ENCODE data around the gene FAM43A.

DNA sequence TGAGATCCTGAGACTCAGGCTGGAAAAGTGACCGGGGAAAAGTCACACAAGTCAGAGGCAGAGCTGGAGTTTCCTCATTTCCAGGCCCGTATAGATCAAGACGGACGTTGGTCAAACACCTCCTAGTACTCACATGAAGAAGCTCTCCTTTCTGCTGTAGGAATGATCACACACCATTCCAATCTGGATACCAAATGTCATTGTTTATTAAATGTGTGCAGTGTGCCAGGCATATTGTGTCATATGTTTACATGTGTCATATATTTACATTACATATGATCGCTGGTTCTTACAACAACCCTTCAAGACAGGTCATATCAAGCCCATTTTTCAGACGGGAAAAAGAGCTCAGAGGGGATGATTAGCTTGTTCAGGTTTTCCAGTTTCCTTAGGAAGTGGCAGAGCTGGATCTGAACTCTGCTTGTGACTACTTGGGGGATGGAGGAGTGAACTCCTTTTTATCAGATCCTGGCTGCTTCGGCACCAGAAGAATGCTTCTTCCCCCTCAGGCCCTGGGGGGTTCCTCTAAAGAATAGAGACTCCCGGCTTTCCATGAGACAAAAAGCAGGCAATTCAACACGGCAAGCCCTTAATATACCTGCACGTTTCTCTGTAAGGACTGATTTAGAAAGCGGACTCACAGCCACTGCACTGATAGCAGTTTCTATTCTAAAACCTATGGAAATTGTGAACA is 41.9 kb downstream of the FAM43A start:
- TF ChIP-seq, protein P1, sequence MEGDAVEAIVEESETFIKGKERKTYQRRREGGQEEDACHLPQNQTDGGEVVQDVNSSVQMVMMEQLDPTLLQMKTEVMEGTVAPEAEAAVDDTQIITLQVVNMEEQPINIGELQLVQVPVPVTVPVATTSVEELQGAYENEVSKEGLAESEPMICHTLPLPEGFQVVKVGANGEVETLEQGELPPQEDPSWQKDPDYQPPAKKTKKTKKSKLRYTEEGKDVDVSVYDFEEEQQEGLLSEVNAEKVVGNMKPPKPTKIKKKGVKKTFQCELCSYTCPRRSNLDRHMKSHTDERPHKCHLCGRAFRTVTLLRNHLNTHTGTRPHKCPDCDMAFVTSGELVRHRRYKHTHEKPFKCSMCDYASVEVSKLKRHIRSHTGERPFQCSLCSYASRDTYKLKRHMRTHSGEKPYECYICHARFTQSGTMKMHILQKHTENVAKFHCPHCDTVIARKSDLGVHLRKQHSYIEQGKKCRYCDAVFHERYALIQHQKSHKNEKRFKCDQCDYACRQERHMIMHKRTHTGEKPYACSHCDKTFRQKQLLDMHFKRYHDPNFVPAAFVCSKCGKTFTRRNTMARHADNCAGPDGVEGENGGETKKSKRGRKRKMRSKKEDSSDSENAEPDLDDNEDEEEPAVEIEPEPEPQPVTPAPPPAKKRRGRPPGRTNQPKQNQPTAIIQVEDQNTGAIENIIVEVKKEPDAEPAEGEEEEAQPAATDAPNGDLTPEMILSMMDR (conservative IDR thresholded peaks at IDR 0.05 in 1 of 2, IDR thresholded peaks at IDR 0.05 in 1 of 2; ENCODE audit: extremely low read depth in 1 of 2, insufficient read depth in 1 of 2, low read depth in 1 of 2, low read length in 2 of 2) = no peak
- TF ChIP-seq EZH2 (IDR thresholded peaks at IDR 0.05; ENCODE audit: borderline replicate concordance, low read length) = no peak

Data from mammary epithelial cell (primary cell).